NCI-H1417 treated with DMSO at 0.1 percent for 48 hours (cell line): ENCODE results near the gene PSMB3.
A peak's percentile ranks its signal among the peaks of the same experiment; 100 is the strongest.

Experiments
- DNase-seq: peaks from one replicate; lab custom pipeline; 2025; lab: John Stamatoyannopoulos, UW

The PSMB3 gene

DNA sequence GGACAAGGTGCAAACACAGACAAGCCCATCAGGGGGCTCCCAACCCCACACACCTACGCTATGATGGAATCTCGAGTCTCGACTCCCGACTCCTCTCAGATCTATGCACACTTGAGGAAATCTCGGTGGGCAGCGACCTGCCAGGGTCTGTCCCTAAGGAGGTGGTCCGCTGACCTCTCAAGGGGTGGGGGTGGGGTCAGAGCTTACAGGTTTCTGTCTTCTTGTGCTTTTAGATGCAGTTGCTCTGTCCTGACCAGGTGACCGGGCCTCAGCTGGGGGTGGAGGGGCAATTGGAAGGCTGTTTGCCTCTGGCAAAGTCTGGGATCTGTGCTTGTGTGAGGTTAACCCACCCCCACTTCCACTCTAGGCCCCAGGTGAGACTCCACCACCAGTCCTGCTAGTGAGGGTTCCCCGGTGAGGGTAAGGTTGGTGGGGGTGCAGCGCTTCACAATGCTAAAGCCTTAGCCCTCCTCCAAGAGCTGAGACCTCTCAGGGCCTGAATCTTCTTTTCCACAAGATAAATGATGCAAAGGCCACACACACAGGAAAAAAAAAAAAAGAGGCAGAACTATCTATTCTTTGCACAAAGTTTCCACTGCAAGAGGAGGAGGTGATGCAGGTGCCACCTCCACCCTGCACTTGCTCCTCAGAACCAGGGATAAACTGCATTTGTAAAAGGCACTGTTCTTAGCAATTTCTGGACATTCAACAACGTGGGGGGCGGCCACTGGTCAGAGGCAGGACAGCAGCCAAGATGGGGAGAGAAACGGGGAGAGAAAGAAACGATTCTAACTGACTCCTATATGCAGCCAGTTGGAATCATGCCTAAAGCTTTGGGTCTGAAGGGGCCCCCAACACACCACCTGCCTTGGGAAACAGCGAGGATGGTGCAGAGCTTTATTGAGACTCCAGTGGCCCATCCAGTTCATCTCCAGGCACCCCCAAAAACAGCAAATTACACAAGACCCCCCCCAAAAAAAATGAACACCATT is 18.3 kb upstream of the PSMB3 start:
- DNase-seq, result no peak

DNA sequence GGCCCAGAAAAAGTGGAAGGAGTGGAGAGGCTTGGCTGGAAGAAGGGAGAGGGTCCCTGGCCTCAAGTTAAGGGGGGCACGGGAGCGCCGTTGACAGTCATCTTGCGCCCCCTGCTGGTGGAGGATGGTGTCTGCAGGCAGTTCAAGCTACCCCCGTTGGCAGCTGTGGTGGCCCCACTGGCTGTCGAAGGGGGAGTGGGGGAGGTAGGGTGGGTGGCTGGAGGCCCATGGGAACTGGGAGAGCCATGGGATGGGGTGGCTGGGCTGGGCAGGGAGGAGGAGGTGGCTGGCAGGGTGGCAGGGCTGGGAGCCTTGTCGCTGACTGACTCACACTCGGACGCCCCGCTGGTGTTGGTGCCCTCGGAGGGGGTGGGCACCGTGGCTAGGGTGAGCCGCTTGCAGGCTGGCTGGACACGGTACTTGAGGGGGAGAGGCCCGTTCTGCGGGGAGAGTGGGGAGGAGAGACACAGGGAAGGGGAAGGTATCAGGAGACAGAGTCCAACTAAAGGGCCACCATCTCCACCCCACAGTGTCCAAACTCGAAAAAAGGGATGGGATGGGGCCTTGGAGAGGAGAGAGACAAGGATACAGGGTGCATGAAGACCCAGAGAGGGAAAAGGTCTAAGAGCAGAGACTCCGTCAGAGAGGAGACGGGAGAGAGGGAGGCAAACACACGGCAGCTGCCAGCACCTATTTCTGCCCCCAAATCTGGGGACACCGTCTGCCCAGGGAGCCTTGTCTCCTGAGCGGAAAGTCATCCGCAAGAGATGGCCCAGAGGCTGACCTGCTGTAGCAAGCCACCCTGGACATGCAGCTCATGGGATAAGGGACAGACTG is 17.2 kb upstream of the PSMB3 start:
- no peak for DNase-seq

DNA sequence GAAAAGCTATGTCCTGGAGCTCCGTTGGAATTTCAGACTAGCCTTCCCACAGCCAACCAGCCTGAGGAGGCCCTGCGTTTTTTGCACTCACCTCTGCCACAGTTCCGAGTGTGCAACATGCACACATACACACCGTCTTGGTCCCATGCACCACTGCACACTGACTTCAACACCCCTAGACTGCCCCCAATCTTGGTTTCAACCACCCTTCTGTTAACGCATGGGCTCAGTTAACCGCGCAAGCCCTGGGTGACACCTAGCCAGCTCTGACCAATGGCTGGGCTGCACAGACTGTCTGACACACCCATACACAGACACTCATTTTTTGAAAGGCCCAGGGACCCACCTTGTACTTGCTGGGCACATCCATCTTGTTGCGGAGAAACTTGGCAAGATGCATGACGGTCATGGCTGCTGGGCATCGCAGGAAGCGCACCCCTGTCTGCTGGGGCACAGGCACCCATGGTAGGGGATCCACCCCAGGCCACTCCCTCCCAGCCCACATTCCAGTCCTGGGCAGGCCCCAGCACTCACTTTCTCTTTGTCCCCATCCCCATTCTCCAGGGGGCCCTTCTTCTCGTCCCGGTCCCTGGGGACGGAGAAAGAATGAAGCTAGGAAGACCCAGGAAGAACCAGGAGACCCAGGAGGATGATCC is 14.4 kb upstream of the PSMB3 start:
- DNase-seq, result no peak

DNA sequence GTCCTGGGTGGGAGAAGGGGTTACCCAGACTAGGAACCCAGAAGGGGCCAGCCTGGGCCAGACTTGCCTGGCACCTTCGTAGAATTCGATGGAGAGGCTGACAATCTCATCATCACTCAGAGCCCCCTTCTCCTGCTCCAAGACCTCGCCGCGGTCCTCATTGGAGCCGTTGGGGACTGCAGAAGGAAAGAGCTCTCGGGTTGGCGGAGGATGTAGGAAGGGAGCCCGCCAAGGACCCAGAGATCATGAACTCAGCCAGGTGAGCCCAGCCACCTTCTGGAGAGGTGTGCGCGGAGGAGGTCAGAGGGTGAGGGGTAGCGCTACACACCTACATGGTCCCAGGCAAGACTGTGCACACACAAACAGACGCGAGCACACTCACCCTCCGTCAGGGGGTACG is 13.9 kb upstream of the PSMB3 start:
- DNase-seq, result no peak

DNA sequence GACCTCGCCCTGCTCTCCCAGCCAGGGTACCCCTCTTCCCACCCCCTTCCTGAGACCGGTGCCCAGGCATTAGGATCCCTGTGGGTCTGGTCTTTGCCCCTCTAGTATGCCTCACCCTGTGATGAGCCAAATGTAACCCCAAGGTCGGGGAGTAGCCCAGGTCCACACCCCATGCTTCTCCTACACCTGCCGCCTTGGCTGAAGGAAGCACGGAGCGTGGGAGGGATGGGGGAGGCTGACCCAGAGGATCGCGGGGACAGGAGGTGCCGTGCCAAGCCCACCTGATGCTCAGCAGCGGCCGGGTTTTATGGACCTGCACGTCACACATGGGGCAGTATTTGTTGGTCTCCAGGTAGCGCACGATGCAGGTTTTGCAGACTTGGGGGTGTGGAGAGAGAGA is 13.2 kb upstream of the PSMB3 start:
- DNase-seq, result no peak

DNA sequence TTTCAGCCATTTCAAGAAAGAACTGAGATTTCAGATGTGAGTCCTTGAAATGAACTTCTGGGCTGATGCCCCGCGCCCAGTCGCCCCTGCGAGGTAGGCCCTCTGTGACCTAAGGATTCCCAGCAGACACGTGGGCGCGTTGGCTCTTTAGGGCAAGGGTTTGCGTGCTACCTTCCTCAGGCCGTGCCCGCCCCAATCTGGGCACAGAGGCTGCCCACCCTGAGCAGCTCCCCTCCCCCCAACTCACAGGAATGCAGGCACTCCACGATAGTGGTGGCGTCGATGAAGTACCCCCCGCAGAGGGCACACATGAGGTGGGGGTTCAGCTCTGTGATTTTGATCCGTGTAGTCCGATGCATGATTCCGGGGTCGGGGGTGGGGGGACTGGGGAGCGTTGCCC is 12.5 kb upstream of the PSMB3 start:
- DNase-seq, result no peak

DNA sequence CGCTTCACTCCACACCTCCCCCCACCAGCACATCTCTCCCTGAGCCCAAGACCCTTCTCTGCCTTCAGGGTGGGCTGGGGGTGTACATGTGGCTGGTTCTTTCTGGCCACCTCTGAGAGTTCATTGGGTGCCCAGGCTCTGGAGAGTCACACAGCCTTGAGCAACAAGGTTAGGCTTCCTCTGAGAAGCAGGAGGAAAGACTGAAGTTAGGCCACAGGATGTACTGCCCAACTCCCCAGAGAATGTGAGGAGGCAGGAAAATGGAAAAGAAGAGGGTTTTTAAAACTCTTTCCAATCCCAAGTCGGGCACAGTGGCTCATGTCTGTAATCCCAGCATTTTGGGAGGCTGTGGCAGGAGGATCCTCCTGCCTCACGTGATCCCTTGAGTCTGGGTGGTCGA is 11.7 kb upstream of the PSMB3 start:
- no peak for DNase-seq

DNA sequence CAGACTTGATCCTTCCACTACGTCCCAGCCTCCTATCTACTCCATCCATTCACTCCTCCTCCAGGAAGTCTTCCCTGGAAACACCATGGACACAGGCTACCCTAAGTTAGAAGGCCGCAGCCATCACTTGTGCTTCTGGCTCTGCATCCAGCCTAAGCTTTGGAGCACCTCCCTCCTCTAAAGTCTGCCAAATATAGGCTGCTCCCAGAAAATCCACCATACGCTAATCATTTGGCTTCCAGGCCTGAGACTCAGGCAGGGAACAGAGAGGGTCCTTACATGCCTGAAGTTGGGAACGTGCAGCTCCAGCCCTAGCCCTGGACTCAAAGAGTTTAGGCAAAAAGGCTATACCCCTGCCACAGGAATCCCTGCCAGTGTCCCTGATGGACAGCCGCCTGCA is 11.1 kb upstream of the PSMB3 start:
- DNase-seq, result no peak

DNA sequence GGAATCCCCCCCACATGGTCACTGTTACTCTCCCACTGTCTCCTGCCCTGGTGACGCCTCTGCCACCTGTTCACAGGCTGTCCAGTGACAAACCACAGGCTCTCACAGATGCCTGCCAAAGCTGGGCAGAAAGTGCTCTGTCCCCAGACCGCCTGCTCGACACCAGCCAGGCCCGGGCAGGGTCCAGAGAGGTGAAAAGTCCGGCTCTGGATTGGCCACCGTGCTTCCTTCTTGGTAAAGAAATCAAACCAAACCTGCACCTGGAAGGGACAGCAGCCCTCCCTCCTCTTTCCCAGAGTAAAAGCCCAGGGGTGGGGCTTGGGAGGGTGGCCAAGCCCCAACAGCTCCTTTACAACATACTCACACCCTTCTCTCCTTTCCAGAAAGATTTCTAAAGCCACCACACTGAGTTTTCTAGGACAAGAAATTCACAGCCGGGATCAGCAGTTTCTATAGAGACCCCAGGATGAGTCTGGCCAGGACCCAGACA is 10.6 kb upstream of the PSMB3 start:
- DNase-seq, result no peak

DNA sequence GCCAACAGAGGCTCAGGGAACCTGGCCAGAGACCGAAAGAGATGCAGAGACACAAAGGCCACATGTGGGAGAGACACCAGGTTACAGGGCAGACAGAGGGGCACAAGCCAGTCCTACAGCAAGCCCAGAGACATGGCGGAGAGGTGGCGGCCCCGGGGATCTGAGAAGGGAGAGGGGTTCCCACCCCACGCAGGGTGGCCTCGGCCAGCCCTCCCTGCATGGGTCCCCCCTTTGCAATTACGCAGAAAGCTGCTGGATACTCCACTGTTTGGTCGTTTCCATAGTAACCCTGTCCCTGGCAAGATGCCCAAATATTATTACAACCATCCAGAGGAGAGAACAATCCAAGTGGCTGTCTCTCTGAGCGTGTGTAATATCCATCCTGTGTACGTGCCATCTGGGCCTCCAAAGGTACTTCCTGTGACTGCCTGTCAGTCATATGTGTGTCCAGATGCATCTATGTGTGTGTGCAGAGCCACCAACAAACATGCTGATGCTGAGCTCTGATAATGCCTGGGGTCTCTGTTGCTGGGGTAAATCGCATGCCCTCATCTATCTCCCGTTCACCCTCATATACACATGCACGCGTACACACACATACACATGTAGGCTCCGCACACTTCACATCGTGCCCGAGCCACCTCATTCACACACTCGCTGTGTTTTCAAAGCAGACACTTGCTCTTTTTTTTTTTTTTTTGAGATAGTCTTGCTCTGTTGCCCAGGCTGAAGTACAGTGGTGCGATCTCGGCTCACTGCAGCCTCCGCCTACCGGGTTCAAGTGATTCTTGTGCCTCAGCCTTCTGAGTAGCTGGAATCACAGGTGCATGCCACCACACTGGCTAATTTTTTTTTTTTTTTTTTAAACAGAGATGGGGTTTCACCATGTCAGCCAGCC is 9.9 kb upstream of the PSMB3 start:
- peak; percentile 68 for DNase-seq

DNA sequence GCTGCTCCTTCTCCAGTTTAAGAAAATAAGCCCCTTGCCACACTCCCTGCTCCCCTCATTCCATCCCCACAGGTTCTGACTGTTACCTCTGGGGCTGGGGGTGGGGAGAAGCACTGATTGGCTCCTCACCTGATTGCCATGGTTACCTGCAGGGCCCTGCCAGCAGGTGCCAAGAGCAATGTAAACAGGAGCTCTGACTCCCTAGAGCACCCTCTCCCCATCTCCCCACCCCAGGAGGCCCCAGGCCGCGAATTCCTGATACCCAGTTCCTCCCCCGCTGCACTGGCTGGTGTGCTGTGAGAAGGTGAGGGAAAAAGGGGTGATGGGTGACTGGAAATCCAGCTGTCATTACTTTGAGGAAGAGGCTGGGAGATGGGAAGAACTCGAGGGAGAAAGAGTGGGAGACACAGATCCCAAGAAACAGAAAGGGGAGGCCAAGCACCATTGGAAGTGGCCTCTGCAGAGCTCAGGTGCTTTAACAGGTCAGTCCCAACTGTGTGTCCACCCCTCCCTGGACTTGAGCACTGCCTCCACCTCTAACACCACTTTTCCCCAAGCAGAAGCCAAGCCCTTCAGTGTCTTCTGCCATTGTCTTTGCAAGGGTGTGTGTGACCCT is 8.9 kb upstream of the PSMB3 start:
- peak; percentile 70 for DNase-seq

DNA sequence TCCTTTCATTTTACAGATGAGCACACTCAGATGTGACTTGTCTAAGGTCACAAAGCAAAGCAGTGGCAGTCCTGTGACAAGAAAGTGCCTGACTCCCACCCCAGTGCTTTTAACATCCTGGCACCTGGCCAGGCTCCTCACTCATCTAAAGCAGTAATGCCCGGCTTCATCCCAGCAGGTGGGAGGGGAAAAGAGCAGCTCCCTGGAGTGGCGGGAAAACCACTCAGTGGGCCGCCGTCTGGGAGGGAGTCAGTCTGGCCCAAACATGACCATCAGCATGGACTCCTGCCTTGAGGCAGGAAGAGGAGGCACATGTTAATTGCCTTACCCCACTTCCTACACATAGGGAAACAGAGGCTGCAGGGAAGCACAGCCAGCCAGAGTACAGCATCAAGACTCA is 7.0 kb upstream of the PSMB3 start:
- peak; percentile 80 for DNase-seq

DNA sequence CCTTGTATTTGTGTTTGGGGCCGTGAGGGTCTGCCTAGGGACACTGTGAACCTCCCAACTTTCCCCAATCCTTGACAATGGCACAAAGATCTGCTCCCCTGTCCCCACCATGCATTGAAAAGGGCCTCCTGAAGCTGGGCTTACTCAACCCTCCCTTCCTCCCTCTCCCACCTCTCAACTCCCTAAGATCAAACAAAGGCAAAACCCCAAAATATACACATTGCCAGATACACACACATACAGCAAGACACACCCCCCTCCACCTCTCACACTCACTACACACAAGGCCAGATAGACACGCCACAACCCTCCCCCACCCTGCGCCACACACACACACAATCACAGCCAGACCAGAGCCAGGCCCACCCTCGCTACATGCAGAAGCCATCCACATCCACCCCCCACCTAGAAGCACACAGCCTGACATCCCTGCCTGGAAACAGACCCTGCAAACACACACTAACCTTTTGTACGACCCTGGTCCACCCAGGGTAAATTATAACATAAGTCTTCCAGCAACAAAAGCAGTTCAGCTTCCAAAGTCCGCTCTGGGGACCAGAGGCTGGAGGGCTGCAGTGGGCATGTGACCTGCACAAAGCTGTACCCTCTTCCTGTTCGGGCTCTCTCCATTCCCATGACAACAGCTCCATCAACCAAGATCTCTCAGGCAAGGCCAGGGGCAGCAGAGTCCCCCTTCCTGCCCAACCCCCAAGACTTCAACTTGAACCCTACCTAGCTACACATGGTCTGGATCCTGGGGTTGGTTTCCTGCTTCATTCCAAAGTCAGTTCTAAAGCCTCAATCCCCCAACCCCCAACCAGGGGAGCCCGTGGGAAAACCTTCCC is 6.3 kb upstream of the PSMB3 start:
- no peak for DNase-seq

DNA sequence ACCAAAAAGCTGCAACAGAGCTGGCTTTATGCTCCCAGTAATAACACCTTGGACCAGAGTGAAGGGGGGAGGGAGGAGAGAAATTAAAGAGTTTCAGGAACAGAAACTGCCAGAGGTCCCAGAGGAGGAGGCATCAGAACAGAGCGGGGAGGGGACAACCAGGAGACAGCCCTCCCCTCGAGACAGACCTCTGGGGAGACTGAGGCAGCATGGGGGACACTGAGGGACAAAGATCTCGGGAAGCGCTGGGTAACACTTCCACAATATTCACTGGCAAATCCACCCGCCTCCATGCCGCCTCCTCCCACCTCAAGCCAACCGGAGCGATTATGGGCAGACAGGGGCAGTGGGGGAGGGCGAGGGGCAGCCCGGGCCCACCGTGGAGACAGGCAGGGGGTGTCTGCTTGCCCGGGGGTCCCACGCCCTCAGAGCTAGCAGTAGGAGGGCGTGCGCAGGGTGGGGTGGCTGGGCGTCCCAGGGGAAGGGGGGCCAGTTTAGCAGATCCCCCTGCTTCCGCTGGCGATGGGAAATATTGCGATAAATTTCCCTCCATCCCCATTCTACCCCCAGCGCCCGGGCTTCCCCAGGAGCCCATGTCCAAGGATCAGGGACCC is 5.6 kb upstream of the PSMB3 start:
- no peak for DNase-seq

DNA sequence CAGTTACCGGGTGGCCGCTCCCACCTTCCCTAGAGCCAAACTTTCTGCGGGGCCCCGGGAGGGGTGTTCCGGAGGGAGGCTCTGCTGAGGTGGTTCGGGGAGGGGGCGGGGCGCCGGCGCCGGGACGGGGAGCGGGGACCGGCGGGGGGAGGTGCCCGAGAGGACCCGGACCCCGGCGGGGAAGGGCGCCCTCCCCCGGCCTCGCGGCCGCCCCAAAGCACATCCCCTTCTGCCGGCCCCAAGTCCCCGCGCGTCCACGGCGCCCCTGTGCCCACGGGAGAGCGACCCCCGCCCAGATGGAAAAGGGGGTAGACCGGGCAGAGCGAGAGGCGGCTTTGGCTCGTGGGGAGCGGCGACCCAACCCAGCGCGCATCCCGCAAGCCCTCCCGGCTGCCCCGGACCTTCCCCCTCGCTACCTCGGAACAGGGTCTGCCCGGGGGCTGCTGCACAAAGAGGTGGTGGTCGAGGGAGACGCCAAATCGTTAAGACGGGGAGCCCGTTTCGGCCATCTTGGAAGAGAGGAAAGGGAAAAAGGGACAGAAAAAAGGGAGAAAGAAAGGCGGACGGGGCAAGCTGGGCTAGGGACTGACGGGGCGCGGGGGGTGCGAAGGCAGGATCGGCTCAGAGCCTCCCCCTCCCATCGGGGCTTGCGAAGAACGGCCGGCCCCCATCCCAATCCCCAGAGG is 4.9 kb upstream of the PSMB3 start:
- DNase-seq, result no peak

DNA sequence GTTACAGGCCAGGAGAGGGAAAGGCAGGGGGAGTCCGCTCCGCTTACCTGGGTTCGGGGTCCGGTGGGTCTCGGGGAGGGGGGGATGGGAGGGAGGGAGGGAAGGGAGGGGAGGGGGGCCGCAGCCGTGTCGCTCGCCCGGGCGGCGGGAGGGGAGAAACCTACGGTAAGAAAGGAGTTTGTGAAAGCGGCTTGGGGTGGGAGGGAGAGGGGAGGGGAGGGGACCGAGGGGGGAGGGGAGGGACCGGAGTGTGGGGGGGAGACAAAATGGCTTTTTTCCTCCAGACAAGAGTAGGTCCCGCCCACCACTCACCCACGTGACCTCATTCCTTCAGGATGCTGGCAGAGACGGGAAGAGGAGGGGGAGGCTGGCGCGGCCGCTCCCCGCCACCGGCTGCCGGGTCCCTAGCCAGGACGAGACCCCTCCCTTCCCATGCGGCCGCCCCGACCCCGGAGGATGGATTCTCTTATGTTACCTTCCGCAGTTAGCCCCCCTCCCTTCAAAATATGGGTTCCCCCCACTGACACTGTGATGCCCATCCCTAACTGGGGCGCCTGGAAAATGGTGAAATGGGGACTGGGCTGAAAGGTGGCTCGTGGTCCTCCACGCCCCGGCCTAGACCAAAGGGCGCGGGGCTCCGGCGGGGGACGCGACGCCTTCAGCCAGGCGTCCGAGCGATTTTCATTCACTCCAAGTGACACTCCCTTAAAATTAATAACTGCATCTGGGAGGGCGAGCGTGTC is 4.2 kb upstream of the PSMB3 start, which contains the start of gene PCGF2:
Gene PCGF2 (minus strand): TSS at position 188 of the 743 bp plus-strand sequence. CDS start 7,934 bp downstream, outside the sequence.
- DNase-seq, result peak; percentile 64

DNA sequence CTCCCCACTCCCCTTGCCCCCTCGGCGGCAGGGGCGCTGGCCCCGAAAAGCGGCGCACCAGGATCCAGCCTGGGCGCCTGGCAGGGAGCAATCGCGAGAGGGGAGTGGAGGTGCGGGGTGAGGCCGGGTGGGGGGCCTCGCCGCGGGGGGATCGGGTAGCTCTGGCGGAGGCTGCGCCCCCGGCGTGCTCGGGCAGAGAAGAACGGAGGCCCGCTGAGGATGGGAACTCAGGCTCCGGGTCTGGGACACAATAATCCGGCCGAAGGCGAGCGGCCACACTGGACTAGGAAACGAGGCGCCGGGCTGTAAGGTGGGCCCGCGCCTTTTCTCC is 3.7 kb upstream of the PSMB3 start:
- no peak for DNase-seq
